Measurements from ENCODE around the gene ABLIM3. TPM values are rescaled to one million over a fixed set of nuclear protein-coding genes. Genes with fewer than 3 reads are reported as not detected.

Gene ABLIM3
- total RNA-seq, 1 donor from 2014 or later: 33.9 TPM

- no peak for DNase-seq (ENCODE audit: low read depth)
These were observed 16.0 kb downstream of the ABLIM3 start for GRCh38 chr5:149157330-149157729.

- no peak for DNase-seq (ENCODE audit: low read depth)
These were observed 19.0 kb downstream of the ABLIM3 start for GRCh38 chr5:149160291-149160787.

GRCh38 chr5:149161026-149161687 is 19.9 kb downstream of the ABLIM3 start:
- peak; percentile 78 for DNase-seq (ENCODE audit: low read depth)

- DNase-seq (ENCODE audit: low read depth): no peak
These were observed 20.6 kb downstream of the ABLIM3 start for GRCh38 chr5:149161850-149162249.

GRCh38 chr5:149162401-149163084 is 21.2 kb downstream of the ABLIM3 start:
- peak; percentile 84 for DNase-seq (ENCODE audit: low read depth)

- no peak for DNase-seq (ENCODE audit: low read depth)
These were observed 23.4 kb downstream of the ABLIM3 start for GRCh38 chr5:149164731-149165130.

DNA sequence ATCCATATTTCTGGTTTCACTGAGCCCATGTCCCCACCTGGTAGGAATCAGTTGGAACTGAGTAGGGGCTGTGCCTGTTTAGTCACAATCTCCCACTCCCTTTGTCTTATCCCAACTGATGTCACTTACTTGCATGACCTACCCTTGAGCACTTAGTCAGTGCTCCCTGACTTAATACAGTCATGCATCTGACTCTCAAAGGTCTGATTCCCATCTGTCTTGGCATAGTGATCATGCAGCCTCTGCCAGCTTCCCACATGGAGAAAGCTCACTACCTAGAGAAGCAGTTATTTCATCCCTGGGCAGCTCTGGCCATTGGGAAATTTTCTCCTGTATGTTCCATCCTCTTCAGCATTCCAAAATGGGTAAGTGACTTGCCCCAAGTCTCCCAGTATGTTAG is 24.8 kb downstream of the ABLIM3 start:
- DNase-seq (ENCODE audit: low read depth): peak; percentile 59

- no peak for DNase-seq (ENCODE audit: low read depth)
These were observed 25.4 kb downstream of the ABLIM3 start for GRCh38 chr5:149166591-149167100.

GRCh38 chr5:149168276-149168906 is 27.1 kb downstream of the ABLIM3 start:
- DNase-seq (ENCODE audit: low read depth): no peak

DNA sequence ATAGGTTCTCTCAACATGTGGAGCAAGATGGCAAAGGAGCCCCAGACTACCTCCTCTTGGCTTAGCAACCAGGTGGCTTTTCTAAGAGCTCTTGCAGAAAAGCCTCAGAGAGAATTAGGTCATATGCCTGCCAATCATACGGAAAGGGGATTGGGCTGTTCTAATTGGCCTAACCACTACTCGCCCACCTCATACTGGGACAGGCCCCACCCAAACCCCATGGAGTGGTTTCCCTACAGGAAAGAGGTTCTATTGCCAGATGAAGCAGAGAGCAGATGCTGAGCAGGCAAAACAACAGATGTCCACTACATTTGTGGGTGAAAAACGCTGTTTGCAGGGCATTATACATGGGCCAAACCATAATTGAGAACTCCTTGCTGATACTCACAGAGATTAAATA is 29.0 kb downstream of the ABLIM3 start:
- no peak for DNase-seq (ENCODE audit: low read depth)

DNA sequence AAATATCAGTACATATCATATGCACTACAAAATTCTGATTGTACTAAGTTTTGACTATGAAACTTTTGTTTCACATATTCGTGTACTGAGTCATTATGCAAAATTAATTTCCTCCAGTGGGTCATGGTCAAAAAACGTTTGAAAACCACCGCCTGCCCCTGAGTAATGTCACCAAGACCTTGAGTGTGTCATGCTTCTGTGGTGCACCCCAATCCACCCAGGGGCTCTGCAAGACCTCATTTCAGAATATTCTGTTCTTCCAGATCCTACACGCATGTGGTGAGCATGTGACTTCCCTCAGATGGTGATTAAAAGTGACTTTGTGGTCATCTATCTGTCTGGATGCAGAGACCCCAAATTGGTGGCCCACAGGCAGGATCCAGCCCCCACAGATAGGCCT is 31.0 kb downstream of the ABLIM3 start:
- DNase-seq (ENCODE audit: low read depth): peak; percentile 49

DNA sequence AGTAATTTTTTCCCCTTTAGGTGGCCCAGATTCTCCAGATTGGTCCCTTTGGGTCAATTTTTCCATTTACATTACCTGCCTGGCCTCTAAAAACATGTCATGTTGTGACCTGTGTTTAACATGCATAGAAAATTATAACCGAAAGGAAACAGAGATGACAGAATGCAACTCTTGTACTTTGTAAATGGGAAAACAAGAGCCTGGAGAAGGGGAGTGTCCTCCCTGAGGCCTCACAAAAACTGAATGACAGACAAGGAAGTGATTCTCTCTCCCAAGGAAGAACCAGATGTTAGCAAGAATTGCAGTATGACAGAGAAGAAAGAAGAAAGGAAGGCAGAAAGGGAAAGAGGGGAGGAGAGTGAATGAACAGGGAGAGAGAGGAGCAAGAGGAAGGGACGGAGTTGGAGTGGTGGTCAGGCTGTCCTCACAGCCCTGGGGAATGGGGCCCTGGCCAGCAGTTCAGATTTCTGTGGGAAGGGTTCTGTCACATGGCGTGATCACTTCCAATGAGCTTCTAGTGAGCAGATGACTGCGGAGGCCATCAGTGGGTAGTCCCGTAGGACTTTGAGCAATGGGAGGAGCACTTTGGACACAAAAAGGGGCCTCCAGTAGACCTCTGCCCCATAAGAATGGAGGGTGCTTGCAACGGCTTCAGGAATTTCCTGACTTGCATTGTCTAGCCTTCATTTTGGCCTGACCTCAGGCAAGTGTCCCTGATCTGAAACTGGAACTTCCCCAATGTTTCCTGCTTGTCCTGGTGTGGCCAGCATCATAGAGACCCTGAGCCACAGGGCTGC is 31.6 kb downstream of the ABLIM3 start:
- DNase-seq (ENCODE audit: low read depth): no peak

DNA sequence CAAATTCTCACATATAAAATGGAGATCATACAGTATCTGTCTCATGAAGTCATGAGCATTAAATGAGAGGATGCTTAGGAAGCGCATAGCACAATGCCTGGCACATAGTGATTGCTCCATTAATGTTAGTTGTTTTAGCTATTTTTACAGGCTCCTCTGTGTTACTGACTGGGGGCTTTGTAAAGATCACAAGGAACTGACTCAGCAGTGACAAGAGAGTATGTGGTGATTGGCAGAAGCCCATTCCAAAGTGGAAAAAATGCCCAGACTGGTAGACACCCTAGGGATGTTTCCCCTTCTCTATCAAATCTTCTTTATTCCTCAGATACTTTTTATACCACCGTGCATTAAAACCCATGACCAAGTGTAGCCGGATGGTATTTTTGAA is 33.5 kb downstream of the ABLIM3 start:
- no peak for DNase-seq (ENCODE audit: low read depth)

- no peak for DNase-seq (ENCODE audit: low read depth)
These were observed 34.2 kb downstream of the ABLIM3 start for GRCh38 chr5:149175346-149176105.

DNA sequence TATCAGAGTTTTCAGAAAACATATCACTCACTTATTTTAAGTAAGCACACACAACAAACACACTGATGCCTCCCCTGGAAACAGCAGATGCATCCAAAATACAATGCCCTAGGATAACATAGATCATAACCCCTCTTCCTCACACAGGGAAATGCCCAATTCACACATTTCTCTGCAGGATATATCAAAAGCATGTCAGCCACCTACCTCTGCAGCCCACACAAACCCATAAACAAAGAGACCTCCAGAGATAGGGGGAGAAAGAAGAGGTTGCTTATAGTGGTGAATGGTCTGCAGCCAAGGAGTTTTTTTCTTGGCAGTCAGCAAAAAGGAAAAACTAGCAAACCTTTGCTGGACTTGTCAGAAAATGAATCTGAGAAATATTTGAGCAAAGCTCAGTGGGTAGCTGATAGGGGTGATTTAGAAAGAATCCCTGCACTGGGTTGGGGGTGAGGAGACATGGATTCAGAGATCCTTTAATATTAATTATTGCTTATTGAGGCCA is 36.1 kb downstream of the ABLIM3 start:
- no peak for DNase-seq (ENCODE audit: low read depth)

DNA sequence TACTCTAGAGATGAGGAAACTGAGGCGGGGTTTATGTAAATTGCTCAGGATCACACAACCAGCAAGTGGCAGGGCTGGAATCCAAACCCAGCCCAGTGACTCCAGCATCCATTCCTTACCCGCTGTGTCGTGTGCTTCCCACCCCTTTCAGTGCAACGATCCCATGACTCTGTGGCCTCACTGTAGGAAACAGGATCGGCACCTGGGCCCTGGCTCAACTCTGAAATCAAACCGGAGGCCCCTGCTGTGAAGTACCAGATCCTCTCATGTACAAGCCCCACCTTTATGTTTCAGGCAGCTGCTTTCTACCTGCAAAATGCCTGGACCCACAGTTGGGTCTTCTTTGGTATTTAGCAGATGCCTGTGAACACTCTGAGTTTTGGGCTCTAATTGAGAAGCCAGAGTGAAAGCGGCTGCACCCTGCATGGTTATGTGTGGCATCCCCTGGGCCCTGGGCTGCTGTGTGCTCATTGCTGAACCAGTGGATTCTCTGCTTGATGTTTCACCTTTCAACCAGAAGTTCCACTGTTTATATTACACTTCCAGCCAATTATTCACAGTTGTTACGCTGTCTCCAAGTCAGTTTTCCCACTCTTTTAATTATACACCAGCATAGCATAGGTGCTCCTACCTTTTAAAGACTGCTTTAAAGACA is 36.7 kb downstream of the ABLIM3 start:
- DNase-seq (ENCODE audit: low read depth): no peak

DNA sequence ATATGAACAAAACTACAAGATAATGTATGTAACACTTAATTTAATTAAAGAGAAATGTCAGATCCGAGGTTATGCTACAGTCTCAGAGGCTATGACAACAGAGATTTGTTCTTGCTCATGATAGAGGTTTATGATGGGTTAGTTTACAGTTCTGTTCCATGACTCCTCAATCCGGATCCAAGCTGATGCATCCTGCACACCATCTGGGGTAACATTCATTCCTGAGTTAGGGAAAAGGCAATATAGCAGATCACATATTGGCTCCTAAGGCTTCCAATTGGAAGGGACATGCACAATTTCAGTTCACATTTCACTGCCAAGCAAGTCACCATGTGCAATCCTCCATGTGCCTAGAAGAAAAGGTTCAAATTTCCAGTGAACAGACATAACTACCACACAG is 40.4 kb downstream of the ABLIM3 start:
- DNase-seq (ENCODE audit: low read depth): no peak

DNA sequence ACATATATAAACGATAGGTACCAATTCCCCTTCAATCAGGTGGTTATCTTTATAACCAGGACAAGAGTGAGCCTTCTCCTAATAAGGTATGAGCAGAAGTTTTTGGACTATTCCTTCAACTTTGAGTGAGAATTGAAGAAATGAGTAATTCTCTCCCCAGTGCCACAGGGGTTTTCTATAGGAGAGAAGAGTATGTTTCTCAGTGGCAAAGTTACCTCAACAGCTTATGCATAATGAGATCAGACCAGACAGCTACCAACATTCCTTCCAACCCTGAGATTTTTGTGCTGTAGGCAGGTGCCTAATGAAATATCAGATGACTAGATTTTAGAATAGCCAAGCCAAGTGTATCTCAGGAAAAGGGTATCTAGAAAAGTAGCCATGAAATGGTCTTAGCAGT is 40.9 kb downstream of the ABLIM3 start:
- no peak for DNase-seq (ENCODE audit: low read depth)

DNA sequence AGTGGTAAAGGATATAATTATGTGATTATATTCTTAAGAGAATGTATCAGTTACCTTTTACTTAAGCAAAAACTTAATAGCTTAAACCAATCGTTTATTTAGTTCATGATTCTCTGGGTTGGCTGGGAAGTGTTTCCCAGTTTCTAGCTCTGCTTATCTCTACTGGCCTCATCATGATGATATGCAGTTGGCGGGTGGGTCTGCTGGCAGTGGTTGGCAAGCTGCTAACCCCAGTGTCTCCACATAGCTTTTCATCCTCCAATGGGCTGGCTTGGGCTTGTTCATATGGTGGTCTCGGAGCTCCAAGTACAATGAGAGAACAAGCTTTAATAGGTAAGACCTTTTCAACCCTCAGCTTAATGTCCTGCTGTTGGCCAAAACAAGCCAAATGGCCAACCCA is 43.8 kb downstream of the ABLIM3 start:
- DNase-seq (ENCODE audit: low read depth): no peak

- DNase-seq (ENCODE audit: low read depth): no peak
These were observed 45.2 kb downstream of the ABLIM3 start for GRCh38 chr5:149186506-149186905.

Measured in renal cortical epithelial cell (primary cell).